Left lobe of liver (tissue), 2 donors: Measurements from ENCODE around the gene PCSK6. TPM values are rescaled to one million over a fixed set of nuclear protein-coding genes. Genes with fewer than 3 reads are reported as not detected.
"Not testable (repeated sequence)": the region's sequence is repeated elsewhere in the genome, so short reads cannot be mapped to it uniquely, and the experiment has no call there.

Experiments
- ATAC-seq: fragments of 200-7000 bp; cut with Tn5 transposase; one replicate; pipeline ENCODE4 v1.9.1; 2020; ENCODE audit warnings: mild to moderate bottlenecking, moderate library complexity
- DNase-seq: peaks from one replicate; pipeline ENCODE4 v3.0.0-alpha.2; 2020; ENCODE audit warnings: low spot score
- total RNA-seq: library from RNA; stranded (reverse); gene quantifications from one replicate; pipeline ENCODE4 v1.2.1, GENCODE V29; 2021
- donor health status: DM: no; HTN: no; CAD: no; lungs with moderate emphysema.
- donor health status: DM: no; HTN: yes; CAD: no.

Gene PCSK6
- total RNA-seq, 1 donor from 2014 or later, result 180 TPM

GRCh38 chr15:101437209-101437608 lies 52.3 kb downstream of the PCSK6 start:
- peak; percentile 46 for DNase-seq
- no peak for ATAC-seq

- ATAC-seq (no peak), DNase-seq (peak; percentile 42)
Measured at GRCh38 chr15:101436526-101436925, 53.0 kb downstream of the PCSK6 start.

GRCh38 chr15:101435761-101436160 lies 53.7 kb downstream of the PCSK6 start:
- ATAC-seq (no peak), DNase-seq (peak; percentile 43)

GRCh38 chr15:101434032-101434920 lies 55.2 kb downstream of the PCSK6 start:
- ATAC-seq, result no peak
- DNase-seq, result peak; percentile 41

DNA sequence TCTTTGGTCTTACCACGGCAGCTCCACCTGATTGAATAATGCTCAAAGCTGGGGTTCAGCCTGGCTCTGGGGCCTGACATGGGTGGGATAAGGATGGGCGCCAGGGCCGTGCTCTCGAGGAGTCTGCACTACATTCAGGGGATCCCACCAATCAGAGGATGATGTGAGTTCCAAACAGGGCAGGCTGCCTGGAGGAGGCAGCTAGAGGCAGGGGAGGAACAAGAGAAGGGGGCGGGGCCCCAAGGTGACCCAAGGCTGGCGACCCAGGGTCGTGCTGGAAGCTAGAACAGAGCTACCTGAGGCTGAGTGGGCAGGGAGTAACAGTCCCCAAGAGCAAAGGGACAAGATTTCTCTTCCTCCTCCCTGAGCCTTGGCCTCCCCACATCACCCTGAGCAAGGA lies 56.1 kb downstream of the PCSK6 start:
- DNase-seq, result peak; percentile 42
- ATAC-seq, result no peak

DNA sequence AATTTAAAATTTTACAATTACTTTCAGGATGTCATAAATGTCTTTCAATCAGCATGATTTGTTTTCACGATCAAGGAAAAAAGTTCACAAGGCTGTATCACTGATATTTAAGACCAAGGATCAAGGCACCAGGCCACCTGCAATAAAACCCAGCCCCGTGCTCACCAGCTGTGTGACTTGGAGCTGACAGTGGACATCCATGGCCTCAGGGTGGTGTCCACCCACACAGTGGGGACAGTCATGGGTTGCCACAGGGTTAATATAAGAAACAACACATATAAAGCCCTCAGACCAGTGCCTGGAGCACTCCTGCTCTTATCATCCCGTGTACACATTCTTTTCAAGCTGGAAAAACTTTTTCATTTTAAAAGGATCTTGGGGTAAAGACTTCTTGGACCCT lies 56.5 kb downstream of the PCSK6 start:
- ATAC-seq (no peak), DNase-seq (peak; percentile 32)

DNA sequence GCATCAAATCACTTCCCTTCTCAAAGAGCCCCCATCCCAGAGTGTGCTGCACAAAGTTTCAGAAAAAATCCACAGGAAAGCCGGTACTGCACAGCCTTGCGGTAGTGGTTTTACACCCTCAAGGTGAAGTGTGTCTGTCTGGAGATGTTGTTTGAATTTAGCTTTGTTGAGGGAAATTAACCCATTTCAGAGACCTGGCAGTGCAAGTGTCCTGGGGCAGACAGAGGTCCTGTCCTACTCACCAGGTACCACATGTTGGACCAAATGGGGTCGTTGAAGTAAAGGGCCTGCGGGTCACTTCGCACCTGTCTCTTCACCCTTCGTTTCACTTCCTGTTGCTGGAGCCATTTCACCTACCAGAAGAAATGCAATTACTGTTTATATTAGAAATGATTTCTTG lies 57.8 kb downstream of the PCSK6 start:
- peak; percentile 21 for DNase-seq
- ATAC-seq, result no peak

- DNase-seq (peak; percentile 27), ATAC-seq (no peak)
Measured at GRCh38 chr15:101431301-101431700, 58.2 kb downstream of the PCSK6 start.

DNA sequence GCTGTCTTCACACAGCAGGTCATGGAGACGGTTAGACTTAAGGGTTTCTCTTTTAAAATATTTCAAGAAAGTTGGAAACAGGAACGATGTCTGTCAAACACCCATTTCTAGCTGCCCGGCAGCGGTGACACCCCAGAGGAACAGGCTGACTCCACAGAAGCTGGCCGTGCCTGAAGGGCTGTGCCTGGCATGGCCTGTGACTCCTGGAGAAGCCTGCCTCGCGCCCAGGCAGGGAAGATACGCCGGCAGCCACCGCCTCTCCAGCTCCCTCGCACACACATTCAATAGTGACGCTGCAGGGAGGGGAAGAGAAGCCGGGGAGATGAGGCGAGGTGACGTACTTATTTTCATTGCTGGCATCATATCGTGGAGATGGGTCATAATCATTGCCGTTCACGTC lies 59.9 kb downstream of the PCSK6 start:
- ATAC-seq (no peak), DNase-seq (peak; percentile 35)

GRCh38 chr15:101429191-101429590 lies 60.3 kb downstream of the PCSK6 start:
- DNase-seq (peak; percentile 35), ATAC-seq (peak; percentile 23)

DNA sequence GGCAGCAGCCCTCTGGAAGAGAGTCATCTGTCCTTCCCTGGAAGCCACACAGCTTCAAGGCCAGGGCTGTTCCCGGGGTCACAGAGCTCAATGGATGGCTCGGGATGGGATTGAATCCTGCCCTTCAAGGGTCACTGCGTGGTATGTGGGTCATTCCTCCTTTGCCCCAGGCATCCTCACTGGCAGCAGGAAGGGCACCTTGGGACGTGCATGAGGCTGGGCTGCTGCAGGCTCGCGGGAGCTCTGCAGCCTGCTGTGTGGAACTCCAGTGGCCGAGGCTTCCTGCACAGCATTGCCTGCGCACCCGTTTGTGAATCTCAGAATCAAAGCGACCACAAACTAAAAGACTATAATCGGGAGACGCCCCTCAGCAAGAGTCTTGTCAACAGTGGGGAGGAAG lies 60.7 kb downstream of the PCSK6 start:
- DNase-seq (peak; percentile 19), ATAC-seq (no peak)

- ATAC-seq, result no peak
- peak; percentile 44 for DNase-seq
Measured at GRCh38 chr15:101427606-101428487, 61.7 kb downstream of the PCSK6 start.

DNA sequence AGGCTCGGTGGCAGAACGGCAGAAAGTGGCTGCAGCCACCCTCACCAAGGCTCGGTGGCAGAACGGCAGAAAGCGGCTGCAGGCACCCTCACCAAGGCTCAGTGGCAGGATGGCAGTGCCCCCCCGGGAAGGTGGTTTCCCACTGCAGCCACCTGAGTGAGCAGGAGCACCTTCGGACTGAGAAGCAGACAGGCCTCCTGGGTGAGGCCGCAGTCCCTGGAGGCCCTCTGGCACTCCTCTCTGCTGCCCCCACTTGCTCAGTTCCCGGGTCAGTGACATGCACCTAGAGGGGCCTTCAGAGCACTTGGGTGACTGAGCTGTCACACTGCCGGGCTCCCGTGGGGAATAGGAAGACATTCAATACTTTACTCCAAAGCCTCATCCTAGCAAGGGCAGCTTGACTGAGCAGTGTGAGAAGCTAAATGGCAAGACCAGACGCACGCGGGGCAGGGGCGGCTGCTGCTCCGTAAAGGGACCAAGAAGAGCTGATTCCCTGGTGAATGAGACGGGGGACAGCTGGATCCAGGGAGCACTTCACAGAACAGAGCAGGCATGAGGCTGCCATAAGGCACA lies 62.7 kb downstream of the PCSK6 start:
- DNase-seq (peak; percentile 41), ATAC-seq (no peak)

- peak; percentile 23 for DNase-seq
- no peak for ATAC-seq
Measured at GRCh38 chr15:101425787-101426365, 63.6 kb downstream of the PCSK6 start.

GRCh38 chr15:101424984-101425383 lies 64.5 kb downstream of the PCSK6 start:
- ATAC-seq (peak; percentile 18), DNase-seq (no peak)

- no peak for ATAC-seq
- peak; percentile 19 for DNase-seq
Measured at GRCh38 chr15:101420232-101420631, 69.3 kb downstream of the PCSK6 start.

DNA sequence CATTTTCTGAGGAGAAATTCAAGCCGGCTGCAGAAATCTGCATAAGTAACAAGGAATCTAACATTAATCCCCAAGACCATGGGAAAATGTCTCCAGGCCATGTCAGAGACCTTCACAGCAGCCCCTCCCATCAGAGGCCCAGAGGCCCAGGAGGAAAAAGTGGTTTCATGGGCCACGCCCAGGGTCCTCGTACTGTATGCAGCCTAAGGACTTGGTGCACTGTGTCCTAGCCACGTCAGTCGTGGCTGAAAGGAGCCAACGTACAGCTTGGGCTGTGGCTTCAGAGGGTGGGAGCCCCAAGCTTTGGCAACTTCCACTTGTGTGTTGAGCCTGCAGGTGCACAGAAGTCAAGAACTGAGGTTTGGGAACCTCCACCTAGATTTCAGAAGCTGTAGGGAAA lies 73.0 kb downstream of the PCSK6 start:
- DNase-seq, result peak; percentile 24
- ATAC-seq, result not testable (repeated sequence)

GRCh38 chr15:101413239-101413638 lies 76.3 kb downstream of the PCSK6 start:
- DNase-seq (no peak), ATAC-seq (no peak)

DNA sequence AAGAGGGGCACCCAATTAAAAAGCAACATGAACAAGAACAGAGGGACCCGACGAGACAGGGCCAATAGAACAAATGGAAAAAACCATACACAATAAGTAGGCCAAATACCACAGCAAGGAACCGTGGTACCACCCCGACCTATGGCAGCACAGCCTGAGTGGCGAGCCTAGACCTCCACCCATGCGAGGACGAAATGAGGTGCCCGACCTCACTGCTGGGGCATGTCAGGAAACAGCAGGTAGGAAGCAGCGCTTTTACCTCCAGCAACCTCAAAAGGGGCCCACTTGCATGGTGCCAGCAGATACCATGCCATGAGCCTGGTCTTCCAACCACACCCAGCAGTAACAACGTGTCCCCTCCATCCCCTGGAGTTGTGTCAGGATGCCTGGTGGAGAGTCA lies 77.9 kb downstream of the PCSK6 start:
- DNase-seq, result no peak
- ATAC-seq, result no peak

DNA sequence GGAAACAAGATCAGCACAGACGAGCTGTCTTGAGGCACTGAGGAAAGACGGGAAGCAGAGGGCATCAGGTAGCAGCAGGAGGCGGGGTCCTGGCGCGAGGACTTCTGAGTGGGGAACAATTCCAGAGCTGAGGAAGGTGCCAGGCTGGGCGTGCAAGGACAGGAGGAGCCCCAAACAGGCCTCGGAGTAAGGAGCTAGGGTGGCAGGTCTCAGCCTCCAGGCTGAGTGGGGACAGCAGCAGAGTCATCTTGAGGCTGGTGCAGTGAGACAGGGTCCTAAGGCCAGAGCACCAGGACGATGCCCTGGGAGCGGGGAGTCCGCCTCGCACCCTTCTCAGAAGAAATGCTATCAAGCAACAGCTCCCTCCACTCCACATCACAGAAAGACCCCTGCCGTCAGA lies 78.4 kb downstream of the PCSK6 start:
- no peak for ATAC-seq
- DNase-seq, result no peak

- ATAC-seq (no peak), DNase-seq (no peak)
Measured at GRCh38 chr15:101410612-101411011, 78.9 kb downstream of the PCSK6 start.
